ENCODE measurements around the gene PLK3. TPM values are rescaled to one million over a fixed set of nuclear protein-coding genes. Genes with fewer than 3 reads are reported as not detected.
"Not testable (repeated sequence)": the region's sequence is repeated elsewhere in the genome, so short reads cannot be mapped to it uniquely, and the experiment has no call there.

PLK3 gene
- total RNA-seq, 1 donor from 2014 or later, result 17.2 TPM

GRCh38 chr1:44808938-44809917 lies 9.1 kb downstream of the PLK3 start:
- H3K4me1 Mint-ChIP-seq (ENCODE audit: unreplicated experiment), result peaks cover 56% of the 10 kb centered on the region
- DNase-seq (ENCODE audit: low spot score), result no peak
- peaks cover 39% of the 10 kb centered on the region for H3K27me3 Mint-ChIP-seq (ENCODE audit: unreplicated experiment)
- peak overlapping the region; percentile 100 for H3K27ac Mint-ChIP-seq (ENCODE audit: unreplicated experiment)
- TF ChIP-seq CTCF (IDR thresholded peaks at IDR 0.05; ENCODE audit: unreplicated experiment), result no peak
- H3K36me3 Mint-ChIP-seq (ENCODE audit: low read depth, unreplicated experiment), result peaks cover 24% of the 10 kb centered on the region
- H3K4me3 Mint-ChIP-seq (ENCODE audit: unreplicated experiment), result peak overlapping the region; percentile 56
- no peaks in the 10 kb centered on the region for H3K9me3 Mint-ChIP-seq (ENCODE audit: unreplicated experiment)

GRCh38 chr1:44810101-44810761 lies 10.1 kb downstream of the PLK3 start:
- no peak for DNase-seq (ENCODE audit: low spot score)
- Mint-ChIP-seq H3K27ac (ENCODE audit: unreplicated experiment) (peak overlapping the region; percentile 48), H3K4me1 (ENCODE audit: unreplicated experiment) (peaks cover 59% of the 10 kb centered on the region), H3K36me3 (ENCODE audit: low read depth, unreplicated experiment) (peaks cover 27% of the 10 kb centered on the region), H3K9me3 (ENCODE audit: unreplicated experiment) (no peaks in the 10 kb centered on the region), H3K27me3 (ENCODE audit: unreplicated experiment) (peaks cover 41% of the 10 kb centered on the region), H3K4me3 (ENCODE audit: unreplicated experiment) (no peak overlapping the region)
- no peak for TF ChIP-seq CTCF (IDR thresholded peaks at IDR 0.05; ENCODE audit: unreplicated experiment)

GRCh38 chr1:44810762-44811105 lies 10.6 kb downstream of the PLK3 start:
- Mint-ChIP-seq H3K4me1 (ENCODE audit: unreplicated experiment) (peaks cover 60% of the 10 kb centered on the region), H3K27ac (ENCODE audit: unreplicated experiment) (peak overlapping the region; percentile 48)
- not testable (repeated sequence) for DNase-seq (ENCODE audit: low spot score)

GRCh38 chr1:44811234-44811633 lies 11.1 kb downstream of the PLK3 start:
- H3K27me3 Mint-ChIP-seq (ENCODE audit: unreplicated experiment), result peaks cover 41% of the 10 kb centered on the region
- H3K4me3 Mint-ChIP-seq (ENCODE audit: unreplicated experiment), result peak overlapping the region; percentile 62
- H3K9me3 Mint-ChIP-seq (ENCODE audit: unreplicated experiment), result no peaks in the 10 kb centered on the region
- H3K4me1 Mint-ChIP-seq (ENCODE audit: unreplicated experiment), result peaks cover 60% of the 10 kb centered on the region
- H3K36me3 Mint-ChIP-seq (ENCODE audit: low read depth, unreplicated experiment), result peaks cover 31% of the 10 kb centered on the region
- DNase-seq (ENCODE audit: low spot score), result no peak
- H3K27ac Mint-ChIP-seq (ENCODE audit: unreplicated experiment), result peak overlapping the region; percentile 73
- no peak for TF ChIP-seq CTCF (IDR thresholded peaks at IDR 0.05; ENCODE audit: unreplicated experiment)

More at GRCh38 chr1:44810762-44811105, 10.6 kb downstream of the PLK3 start:
- peaks cover 31% of the 10 kb centered on the region for H3K36me3 Mint-ChIP-seq (ENCODE audit: low read depth, unreplicated experiment)
- not testable (repeated sequence) for H3K9me3 Mint-ChIP-seq (ENCODE audit: unreplicated experiment); H3K4me3 Mint-ChIP-seq (ENCODE audit: unreplicated experiment)
- H3K27me3 Mint-ChIP-seq (ENCODE audit: unreplicated experiment), result peaks cover 41% of the 10 kb centered on the region

- peaks cover 30% of the 10 kb centered on the region for H3K27me3 Mint-ChIP-seq (ENCODE audit: unreplicated experiment)
- H3K36me3 Mint-ChIP-seq (ENCODE audit: low read depth, unreplicated experiment), result peaks cover 23% of the 10 kb centered on the region
- no peak for TF ChIP-seq CTCF (IDR thresholded peaks at IDR 0.05; ENCODE audit: unreplicated experiment)
- no peak overlapping the region for H3K27ac Mint-ChIP-seq (ENCODE audit: unreplicated experiment)
- peak overlapping the region; percentile 81 for H3K4me3 Mint-ChIP-seq (ENCODE audit: unreplicated experiment)
- no peaks in the 10 kb centered on the region for H3K9me3 Mint-ChIP-seq (ENCODE audit: unreplicated experiment)
- peak; percentile 47 for DNase-seq (ENCODE audit: low spot score)
- peaks cover 48% of the 10 kb centered on the region for H3K4me1 Mint-ChIP-seq (ENCODE audit: unreplicated experiment)
Measured at GRCh38 chr1:44812822-44813543, 12.8 kb downstream of the PLK3 start.

GRCh38 chr1:44815926-44816325 lies 15.7 kb downstream of the PLK3 start:
- DNase-seq (ENCODE audit: low spot score); H3K9me3 Mint-ChIP-seq (ENCODE audit: unreplicated experiment); H3K27ac Mint-ChIP-seq (ENCODE audit: unreplicated experiment); H3K4me3 Mint-ChIP-seq (ENCODE audit: unreplicated experiment): not testable (repeated sequence)
- peaks cover 19% of the 10 kb centered on the region for H3K27me3 Mint-ChIP-seq (ENCODE audit: unreplicated experiment)
- peaks cover 23% of the 10 kb centered on the region for H3K36me3 Mint-ChIP-seq (ENCODE audit: low read depth, unreplicated experiment)
- H3K4me1 Mint-ChIP-seq (ENCODE audit: unreplicated experiment), result peaks cover 33% of the 10 kb centered on the region

Data from endothelial cell (in vitro differentiated cells).